Measurements from ENCODE around the gene TMEM176A.
"Not testable (repeated sequence)": the region's sequence is repeated elsewhere in the genome, so short reads cannot be mapped to it uniquely, and the experiment has no call there.

Gene TMEM176A, protein sequence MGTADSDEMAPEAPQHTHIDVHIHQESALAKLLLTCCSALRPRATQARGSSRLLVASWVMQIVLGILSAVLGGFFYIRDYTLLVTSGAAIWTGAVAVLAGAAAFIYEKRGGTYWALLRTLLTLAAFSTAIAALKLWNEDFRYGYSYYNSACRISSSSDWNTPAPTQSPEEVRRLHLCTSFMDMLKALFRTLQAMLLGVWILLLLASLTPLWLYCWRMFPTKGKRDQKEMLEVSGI

DNA sequence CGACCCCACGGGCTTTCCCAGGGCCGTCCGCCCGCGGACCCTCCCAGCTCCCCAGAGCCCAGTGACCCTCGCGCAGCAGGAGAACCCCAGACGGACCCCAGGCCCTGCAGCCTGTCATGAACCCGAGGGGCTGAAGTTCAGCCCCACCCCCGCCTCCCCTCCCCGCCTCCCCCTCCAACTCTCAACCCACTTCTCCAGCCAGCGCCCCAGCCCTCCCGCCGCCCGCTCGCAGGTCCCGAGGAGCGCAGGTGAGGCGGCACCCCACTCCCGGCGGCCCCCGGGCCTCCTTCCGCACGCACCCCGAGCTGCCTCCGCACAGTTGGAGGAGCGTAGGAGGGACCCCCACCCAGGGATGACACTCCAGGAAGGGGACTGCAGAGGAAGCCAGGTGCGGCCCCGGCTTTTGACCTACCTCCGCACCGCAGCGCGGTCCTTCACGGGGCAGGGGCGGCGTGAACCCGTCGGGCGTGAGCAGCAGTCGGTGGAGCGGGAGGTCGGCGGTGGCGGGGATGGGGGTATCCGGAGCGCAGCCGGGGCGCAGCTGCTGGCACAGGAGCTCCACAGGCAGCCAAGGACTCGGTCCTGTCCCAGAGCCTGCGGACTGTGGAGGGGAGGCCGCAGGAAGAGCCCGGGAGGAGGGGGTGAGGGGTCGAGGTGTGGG is at the start of gene TMEM176A:
Gene TMEM176A (plus strand): TSS at position 189 of the 661 bp plus-strand sequence. CDS start 782 bp downstream, outside the sequence.
- peak; percentile 41 for ATAC-seq
- no peak for DNase-seq

DNA sequence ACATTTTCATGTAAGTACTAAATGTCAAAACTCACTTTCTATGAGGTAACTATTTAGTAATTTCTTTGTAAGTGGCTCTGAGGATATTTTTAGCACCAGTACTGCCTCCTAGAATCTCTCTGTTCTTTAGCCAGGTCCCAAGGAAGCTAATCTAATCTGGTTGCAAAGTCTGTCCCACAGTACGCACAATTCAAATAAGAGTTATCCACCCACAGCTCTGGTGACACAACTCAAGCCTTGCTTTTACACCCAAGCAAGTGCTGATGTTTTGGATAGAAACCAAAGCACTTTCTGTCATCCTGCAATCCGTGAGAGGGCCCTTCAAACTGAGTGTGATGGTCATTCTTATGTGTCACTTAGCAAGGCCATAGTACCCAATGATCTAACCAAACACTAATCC is 48.9 kb upstream of the TMEM176A start:
- DNase-seq (no peak), ATAC-seq (no peak)

DNA sequence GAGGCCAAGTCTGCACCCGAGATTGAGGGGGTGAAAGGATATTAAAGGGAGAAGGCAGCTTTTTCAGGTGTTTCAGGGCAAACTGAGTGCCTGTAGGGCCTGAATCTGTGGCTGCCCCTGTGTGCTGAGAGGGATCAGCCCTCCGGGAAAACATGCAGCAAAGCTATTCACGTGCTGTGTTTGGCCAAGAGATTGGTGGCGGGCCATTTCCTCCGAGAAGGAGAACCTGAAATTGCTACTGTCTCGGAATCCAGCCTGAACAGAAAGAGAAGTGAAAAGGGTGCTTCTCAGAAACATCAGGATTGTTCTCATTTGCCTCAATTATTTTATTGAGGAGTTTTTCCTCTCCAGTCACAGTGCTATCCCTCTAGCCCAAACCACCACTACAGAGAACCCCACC is 47.3 kb upstream of the TMEM176A start:
- DNase-seq (peak; percentile 8), ATAC-seq (no peak)

DNA sequence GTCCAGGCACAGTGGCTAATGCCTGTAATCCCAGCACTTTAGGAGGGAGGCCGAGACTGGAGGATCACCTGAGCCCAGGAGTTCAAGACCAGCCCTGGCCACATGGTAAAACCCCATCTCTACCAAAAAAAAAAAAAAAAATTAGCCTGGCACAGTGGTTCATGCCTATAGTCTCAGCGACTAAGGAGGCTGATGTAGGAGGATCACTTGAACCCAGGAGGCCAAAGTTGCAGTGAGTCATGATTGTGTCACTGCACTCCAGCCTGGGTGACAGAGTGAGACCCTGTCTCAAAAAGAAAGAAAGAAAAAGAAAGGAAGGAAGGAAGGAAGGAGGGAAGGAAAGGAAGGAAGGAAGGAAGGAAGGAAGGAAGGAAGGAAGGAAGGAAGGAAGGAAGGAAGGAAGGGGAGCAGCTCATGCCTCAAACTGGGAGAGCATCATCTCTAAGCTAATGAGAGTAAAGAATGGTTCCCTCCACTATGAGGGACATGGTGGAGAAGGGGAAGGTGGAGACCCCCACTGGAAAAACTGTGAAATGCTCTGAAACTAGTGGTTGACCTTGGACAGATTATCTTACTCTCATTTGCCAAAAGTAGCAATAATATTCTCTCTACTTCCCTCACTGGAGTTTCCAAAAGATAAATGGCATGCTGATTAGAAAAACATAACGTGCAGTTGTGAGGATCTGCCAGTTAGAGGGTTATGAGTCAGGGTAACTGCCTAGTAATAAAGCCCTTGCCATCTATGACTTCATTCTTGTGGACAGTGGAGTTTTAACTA is 46.6 kb upstream of the TMEM176A start:
- peak; percentile 75 for ATAC-seq
- peak; percentile 39 for DNase-seq

DNA sequence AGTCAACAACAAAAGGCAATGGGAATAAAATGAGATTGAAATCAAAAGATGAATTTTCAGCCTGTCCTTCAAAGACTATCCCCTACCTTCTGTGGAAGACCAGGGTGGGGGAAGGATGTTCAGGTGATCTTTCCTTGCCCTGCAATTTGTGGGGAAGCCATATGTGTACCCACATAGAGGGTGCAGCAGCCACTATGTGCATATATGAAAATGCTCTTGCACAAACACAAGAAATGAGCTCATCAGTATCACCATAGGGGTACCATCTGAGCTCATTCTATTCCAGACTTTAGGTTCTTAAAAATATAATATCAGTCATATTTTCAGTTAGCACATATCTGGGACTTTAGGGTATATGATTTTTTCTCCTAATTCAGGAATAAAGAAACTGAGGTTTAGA is 45.6 kb upstream of the TMEM176A start:
- ATAC-seq: peak; percentile 58
- DNase-seq: peak; percentile 20

DNA sequence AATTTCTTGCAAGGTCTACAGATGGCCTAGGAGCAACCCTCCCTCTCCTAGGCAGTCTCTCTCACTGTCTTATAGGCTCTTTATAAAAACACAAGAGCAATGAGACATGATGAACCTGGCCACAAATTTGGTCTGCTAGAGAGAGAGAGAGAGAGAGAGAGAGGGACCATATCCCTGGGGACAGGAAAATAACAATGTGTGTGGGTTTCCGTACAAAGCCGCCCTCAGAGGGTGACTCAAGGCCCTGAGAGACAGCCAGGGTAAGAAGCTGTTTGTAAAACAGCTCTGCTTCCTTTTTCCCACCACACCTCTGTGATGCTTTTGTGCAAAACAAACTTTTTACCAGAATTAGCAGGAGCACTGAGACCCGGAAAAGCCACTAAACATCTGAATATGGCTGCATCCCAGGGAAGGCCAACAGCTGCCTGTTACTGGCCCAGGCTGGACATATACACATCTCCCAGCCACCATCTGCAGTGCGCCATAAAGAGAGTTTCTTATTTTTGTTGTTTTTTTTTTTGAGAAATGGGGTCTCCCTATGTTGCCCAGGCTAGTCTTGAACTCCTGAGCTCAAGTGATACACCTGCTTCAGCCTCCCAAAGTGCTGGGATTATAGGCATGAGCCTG is 45.0 kb upstream of the TMEM176A start:
- no peak for DNase-seq
- ATAC-seq: peak; percentile 77

DNA sequence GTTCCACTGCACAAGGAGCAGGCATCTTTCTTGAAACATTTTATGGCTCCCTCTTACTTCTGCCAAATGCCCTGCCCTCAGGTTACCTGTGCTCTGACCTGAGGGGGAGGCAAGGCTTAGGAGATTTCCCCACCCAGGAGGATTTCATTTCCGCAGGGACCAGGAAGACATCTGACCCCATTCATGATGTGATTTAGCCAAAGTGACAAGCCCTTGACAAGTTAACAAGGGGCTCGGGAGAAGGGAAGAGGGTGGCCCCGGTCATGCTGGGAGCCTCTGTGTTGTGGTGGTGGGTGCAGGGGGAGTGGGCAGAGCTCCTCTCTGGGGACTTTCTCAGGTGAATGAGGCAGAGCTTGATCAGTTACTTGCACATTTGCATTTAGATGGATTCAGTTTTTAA is 44.4 kb upstream of the TMEM176A start:
- DNase-seq: no peak
- ATAC-seq: no peak

DNA sequence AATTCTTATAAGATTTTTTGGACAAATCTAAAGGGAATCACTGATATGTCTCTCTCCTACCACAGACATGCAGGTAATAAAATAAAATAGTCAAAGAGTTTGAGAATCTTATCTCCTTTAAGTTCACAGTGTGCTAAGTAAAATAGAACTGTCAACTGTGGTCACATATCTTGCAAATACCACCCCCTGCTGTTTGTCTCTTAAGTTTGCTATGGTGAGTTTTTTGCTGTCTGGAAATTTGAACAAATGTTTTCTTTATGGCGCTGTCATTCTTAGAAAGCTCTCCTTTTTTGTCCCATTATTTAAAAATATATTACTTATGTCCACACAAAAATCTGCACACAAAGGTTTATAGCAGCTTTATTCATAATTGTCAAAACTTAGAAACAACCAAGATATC is 43.7 kb upstream of the TMEM176A start:
- no peak for ATAC-seq
- no peak for DNase-seq

DNA sequence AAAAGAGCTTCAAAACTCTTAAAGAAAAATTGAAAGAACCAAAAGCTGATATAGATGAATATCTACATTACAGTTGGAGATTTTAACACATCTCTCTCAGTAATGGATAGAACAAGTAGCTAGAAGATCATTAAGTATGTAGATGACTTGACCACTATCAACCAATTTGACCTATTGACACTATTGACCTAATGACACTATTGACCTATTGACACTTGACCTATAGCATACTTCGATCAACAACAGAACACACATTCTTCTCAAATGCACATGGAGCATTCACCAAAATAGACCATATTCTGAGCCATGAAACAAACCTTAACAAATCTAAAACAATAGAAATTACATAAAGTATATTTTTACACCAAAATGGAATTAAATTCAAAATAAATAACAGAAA is 41.1 kb upstream of the TMEM176A start:
- DNase-seq (no peak), ATAC-seq (no peak)

DNA sequence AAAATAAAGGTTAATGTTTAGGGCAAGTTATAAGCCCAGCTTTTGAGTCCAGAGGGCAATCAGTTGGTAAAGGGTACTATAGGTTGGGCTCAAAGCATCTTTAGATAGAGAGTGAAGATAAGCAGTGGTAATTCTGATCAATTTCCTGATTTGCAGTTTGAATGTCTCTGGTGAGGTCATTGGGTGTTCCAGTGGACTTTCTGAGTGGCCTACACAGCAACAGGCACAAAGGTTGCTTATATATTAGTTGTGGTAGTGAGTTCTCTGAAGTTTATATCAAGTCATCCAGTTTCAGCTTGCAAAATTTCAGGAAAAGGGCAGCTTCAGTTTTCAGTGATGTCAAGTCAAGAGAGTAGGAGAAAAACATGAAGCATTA is 34.2 kb upstream of the TMEM176A start:
- DNase-seq: no peak
- ATAC-seq: no peak

DNA sequence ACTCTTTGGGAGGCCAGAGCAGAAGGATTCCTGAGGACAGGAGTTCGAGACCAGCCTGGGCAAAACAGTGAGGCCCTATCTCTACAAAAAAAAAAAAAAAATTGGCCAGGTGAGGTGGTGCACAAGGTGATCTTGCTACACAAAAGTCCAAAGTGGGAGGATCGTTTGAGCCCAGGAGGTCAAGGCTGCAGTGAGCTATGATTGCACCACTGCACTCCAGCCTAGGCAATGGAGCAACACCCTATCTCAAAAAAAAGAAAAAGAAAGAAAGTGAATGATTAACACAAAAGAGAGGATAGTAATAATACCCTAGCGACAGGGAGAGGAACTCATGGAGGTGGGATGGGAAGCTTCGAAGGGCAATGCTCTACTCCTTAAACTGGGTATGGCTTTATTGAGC is 30.8 kb upstream of the TMEM176A start:
- ATAC-seq: no peak
- DNase-seq: no peak

DNA sequence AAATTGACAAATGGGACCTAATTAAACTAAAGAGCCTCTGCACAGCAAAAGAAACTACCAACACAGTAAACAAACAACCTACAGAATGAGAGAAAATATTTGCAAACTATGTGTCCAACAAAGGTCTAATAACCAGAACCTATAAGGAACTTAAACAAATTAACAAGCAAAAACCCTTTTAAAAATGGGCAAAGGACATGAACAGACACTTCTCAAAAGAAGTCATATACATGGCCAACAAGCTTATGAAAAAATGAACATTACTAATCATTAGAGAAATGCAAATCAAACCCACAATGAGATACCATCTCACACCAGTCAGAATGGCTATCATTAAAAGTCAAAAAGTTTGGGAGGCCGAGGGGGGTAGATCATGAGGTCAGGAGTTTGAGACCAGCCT is 26.4 kb upstream of the TMEM176A start:
- not testable (repeated sequence) for ATAC-seq, DNase-seq

DNA sequence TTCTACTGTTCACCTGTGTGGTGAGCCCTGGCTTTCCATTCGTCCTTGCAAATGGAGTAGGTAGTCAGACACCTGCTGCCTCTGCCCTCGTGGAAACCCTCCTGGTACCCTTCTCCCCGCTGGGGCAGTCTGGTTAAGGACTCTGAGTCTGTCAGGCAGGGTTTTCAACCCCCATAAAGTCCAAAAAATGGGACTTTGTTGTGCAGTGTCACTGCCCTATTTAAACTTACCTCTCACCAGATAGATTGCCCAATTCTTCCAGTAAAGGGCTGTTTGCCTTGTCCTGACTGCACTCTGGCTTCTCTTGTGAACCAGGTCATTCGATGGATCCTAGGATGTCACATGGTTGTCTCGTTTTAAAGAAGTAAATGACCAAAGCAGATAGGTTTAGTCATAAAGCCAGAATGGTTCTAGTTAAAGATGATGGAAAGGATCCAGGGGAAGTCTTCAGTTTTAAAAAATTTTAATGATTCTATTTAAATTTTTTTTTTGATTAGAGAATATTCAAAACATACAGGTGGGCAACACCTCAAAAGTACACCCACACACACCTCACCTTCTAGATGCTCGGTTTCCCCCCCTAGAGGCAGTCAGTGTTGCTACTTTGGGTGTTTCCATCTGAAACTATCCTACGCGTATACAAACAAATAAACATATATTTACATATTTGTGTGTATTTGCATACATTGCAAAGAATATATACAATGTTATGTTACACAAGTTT is 22.4 kb upstream of the TMEM176A start:
- DNase-seq (no peak), ATAC-seq (no peak)

DNA sequence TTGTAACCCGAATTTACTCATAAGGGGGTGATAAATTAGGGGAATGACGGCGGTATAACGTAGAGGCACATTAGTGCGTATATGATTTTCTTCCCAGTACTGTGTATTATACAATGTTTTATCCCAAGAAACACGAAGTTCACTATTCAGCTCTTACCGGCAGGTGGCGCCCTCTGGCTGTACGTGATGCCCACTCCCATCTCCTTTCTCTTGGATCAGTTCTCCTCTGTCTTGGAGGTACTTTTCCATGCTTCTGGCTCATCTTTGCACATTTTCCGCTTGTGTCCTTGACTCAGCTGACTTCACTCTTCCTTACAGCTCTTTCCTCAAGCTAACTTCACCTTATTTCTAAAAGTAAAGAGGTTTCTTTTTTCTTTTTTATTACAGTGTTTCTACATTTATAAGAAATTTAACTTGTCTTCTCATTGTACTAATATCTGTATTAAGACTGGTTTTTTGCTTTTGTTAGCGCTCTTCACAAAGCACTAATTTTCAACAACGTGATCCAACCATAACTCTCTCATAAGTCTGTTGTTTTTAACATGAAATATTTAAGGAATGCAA is 21.7 kb upstream of the TMEM176A start:
- DNase-seq: peak; percentile 86
- peak; percentile 52 for ATAC-seq

DNA sequence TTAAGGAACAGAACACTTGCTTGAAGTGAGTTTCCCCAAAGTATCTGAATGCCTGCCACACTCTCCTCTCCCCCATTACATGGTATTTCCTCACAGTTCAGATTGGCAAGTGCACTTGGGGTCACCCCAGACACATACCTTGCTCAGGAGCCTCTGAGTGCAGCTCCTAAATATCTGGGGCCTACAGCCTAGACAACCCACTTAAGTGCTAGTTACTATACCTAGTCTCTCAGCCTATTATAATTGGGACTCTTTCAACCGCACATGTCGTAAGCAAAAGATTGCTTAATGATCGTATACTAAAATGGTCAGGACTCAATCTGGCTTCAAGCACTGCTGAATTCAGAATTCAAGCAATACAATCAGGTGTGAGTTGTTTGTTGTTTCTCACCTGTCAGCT is 20.3 kb upstream of the TMEM176A start:
- DNase-seq: no peak
- no peak for ATAC-seq

DNA sequence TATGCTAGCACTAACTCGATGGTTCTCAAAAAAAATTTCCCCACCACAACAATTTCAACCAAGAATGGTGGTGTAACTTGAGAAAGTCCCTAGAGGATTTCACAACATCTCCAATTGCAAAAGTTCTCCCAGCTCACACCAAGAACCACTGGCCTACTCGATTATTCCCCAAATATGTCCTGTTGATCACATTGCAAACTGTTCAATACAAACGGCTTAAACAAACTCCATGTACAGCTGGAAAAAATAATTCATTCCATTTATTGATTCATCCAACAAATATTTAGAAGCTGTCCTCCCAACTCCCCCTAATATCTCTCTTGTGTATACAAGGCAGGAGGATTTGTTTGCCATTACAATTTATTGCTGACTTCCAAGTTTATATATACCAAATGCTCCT is 19.5 kb upstream of the TMEM176A start:
- DNase-seq (no peak), ATAC-seq (no peak)

DNA sequence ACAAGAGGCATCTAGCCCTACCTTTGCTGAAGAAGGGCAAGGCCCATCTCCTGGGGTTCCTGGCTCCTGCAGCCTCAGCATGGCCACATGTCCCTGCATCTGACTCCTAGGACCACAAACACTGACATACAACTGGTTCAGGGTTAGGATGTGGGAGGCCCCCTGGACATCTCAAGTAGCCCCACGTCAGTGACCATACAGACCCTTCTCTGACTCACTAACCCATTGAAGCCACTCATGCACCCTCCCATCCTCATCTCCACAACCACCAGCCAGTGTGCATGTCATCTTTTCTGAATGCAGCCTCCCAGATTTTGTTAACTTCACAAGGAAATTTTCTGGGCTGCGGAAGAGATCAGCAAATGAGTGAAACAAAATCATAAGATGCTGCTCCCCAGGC is 18.6 kb upstream of the TMEM176A start:
- no peak for ATAC-seq

DNA sequence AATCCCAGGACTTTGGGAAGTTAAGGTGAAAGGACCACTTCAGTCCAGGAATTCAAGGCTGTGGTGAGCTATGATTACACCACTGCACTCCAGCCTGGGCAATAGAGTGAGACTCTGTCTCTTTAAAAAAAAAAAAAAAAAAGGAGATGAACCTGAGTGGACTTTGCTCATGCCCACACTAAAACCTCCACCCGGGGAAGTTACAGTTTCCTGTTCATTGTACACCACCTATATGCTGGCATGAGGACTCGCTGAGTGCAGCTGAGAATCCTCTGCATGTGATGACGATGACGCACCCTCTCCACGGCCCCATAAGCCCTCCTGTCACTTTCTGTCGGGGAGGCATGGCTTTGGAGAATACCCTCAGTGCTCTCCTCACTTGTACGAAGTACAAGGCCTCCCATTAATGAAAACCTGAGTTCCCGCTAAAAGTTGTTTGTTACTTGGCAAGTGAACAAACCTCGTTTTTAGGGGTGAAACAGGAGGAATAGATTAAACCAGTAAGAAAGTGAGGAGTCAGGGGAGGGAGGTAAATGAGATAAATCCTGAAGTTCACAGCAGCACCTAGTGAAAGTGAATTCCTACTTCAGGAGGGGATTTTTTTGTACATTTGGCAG is 16.3 kb upstream of the TMEM176A start:
- DNase-seq (no peak), ATAC-seq (no peak)

More for the DNA sequence above, 18.6 kb upstream of the TMEM176A start:
- DNase-seq: no peak

DNA sequence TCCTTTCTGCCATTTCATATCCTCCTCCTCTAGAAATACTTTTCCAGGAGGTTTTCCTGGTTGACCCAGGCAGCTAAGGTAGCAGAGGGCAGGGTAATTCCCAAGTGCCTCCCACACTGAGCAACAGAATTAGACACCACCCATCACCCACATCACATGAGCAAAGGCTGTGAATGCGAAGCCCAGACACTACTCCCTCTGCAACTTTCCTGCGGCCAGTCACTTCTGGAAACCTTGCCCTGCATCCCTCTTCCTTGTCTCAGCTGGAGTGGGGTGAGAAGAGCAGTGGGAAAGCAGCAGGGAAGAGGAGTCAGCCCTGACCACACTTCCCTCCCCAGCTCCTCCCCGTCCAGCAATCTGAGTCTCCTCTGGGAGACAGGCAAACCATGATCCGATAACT is 15.6 kb upstream of the TMEM176A start:
- ATAC-seq (no peak), DNase-seq (no peak)

DNA sequence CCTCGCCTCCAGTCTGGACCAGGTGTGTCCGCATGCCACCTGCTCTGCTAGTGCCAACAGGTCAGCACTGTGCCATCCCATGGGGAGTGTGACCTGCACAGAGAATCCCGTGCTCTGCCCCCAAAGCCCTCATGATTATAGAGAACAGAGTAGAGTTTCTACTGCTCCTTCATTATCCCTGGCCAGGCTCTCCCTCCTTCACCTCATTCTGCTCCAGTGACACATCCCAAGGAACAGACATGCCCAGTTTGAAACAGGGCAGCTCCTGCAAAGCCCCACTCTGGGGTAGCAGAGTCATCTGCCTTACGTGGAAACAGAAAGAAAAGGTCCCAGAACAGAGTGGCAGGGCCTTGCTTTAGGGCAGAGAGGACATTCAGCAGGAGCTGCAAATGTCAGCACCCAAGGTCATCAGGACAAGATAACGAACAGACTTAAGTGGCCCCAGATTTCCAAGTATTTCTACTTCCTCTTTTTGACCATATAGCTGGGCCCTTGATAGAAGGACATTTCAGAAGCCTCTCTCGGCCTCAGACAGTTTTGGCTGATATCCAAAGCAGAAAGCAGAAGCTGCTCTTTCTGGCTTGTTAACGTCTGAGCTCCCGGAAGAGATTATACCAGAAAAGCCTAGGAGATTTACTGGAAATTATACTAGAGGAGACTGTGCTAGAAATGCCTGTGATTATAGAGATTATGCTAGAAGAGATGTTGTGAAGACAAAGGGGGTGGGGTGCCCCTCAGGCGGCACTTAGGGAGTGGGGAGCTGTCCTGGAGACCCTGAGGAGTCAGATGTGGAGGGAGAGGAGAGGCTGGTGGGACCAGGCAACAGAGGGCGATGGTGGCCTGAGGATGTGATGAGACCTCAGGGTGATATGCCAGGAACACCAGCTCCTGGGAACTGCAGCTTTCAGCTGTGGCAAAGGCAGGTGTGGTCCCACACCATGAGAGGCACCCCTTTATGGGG is 13.0 kb upstream of the TMEM176A start:
- DNase-seq (no peak), ATAC-seq (no peak)

Data from stimulated activated naive CD8-positive, alpha-beta T cell treated with anti-CD3 and anti-CD28 coated beads, Interleukin-15, Interleukin-2, amounts not matched to agents 100 U/mL and 50 U/mL, for 24 hours (primary cell).